GM20000 (cell line): Measurements from ENCODE around the gene SMAD1.

Source experiments
- DNase-seq: peaks from one replicate; pipeline ENCODE4 v3.0.0; 2012; ENCODE audit warnings: low spot score
- CTCF ChIP-seq: IDR thresholded peaks from 2 replicates; pipeline ENCODE4 v1.5.1; 2012; ENCODE audit warnings: mild to moderate bottlenecking, control low read depth; ENCODE audit errors: extremely low read depth, missing control alignments

The SMAD1 gene

DNA sequence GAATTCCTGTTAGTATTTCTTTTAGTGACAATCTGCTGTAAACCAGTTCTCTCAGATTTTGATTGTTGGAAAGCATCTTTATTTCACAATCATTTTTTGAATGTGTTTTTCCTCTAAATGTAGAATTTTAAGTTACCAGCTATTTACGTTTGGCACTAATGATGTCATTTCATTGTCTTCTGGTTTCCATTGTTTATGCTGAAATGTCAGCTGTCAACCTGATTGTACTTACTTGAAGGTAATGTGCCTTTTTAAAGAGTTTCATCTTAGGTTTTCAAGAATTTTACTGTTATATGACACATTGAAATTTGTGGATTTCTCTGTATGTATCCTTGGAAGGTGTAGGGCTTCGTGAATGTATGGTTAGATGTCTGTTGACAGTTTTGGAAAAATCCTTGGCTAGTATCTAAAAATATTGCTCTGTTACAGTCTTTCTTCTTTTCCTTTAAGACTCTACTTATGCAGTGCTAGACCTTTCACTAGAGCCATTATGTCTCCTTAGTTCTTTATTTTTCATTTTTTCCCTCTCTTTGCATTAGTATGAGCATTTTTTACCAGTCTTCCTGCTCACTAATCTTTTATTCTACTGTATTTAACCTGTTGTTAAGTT, 30.4 kb downstream of the SMAD1 start:
- TF ChIP-seq CTCF = no peak
- DNase-seq = no peak

DNA sequence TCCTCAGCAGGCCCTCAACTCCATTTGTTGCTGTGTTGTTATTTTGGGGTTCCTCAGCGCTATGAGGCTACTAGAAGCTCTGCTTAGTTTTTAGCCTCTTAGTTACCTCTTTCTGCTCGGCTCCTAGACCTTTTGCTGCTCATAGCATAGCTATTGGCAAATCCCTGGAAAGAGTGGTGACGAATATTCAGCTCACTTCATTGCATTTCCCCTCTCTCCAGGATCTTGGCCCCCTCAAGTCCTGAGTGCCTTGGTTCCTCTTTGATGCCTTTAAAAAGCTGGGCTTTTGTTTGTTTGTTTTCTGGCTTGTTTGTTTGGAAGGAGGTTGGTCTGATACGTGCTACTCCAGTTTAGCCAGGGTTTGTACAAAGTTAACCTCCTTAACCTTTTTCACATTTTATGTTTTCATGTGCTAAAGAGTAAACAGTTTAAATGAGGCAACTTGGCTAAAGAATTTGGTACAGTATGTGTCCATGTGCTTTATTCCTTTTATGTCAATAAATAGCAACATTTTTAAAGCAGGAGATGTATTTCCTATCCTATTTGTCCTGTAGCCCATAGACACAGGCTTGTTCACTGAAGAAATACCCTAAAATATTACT, 31.5 kb downstream of the SMAD1 start:
- DNase-seq = no peak
- no peak for TF ChIP-seq CTCF

DNA sequence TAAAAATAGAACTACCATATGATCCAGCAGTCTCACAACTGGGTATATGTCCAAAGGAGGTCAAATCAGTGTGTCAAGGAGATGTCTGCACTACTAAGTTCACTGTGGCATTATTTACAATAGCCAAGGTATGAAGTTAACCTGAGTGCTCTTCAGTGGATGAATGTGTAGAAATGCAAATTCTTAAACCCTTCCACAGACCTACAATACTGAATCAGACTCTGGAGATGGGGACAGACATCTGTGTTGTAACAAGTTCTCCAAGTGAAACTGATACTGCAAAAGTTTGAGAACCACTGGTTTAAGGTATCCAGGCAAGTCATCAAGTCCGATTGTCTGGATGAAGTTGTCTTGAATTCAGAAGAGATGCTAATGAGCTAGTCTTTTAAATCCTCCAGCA, 38.5 kb downstream of the SMAD1 start:
- TF ChIP-seq CTCF = no peak
- DNase-seq = no peak

DNA sequence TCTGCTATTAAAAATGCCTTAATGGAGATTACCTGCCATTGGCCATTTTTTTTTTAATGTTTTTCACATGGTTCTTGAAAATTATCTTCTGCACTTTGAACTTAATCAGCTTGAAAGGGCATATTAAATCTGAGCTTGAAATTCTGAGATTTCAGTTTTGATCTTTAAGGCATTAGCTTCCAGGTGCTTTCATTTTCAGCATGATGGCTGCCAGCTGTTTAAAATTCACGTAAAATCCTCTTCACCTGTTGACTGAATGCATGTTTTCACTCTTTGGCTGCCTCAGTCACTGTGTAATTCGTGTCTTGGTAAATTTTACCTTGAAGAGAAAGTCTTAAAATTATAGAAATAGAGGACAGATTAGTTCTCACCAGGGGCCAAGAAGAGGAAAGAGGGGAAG, 39.6 kb downstream of the SMAD1 start:
- DNase-seq = no peak
- no peak for TF ChIP-seq CTCF

DNA sequence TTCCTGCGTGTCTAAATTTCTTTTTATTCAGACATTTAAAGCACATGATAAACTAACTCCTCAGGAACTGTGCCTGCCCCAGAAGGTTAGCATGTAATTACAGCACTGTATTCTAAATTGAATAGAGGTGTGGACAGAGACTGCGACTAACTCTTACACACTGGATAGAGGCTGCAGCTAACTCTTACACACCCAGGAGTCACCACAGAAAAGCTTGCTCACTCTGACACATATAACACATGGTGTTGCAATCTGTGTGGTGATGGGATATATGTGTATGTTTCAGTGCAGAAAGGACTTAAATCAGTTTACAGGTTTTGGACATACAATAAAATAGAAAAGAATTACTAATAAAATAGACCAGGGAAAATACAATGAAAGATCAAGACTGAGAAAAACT, 41.5 kb downstream of the SMAD1 start:
- no peak for DNase-seq
- no peak for TF ChIP-seq CTCF

- no peak for TF ChIP-seq CTCF
- no peak for DNase-seq
Observed at GRCh38 chr4:145524552-145524951, 42.9 kb downstream of the SMAD1 start.

DNA sequence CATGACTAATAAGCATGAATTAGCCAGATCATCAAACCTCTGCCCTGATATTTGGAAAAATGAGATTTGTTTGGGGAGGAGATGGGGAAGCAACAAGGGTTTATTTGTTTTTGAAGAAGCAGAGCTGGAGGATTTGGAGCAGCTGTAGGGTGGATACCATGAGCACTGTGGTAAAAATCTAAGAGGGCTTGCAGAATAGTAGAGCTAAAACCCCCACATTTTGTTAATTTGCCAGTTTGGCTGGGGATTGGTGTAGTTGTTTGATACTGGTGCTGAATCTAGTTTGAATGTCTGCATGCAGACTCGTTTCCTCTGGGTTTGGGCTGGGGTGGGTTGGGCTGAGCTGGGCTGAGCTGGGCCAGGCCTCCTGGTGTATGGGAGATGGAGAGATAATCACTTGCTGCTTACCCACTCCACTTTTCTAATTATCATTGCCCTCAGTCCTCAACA, 43.7 kb downstream of the SMAD1 start:
- TF ChIP-seq CTCF = no peak
- DNase-seq = no peak
